DND-41 (cell line): ENCODE measurements around the gene SLC52A3.

ENCODE experiments used
- CTCF ChIP-seq: IDR thresholded peaks from 2 replicates; pipeline ENCODE4 v1.5.1; 2012; ENCODE audit warnings: borderline replicate concordance, low read length, moderate library complexity, mild to moderate bottlenecking; ENCODE audit not compliant: poor library complexity, severe bottlenecking; ENCODE audit errors: extremely low read depth
- EZH2 ChIP-seq: IDR thresholded peaks from 3 replicates; pipeline ENCODE4 v1.6.1; 2012; ENCODE audit warnings: borderline replicate concordance, low read depth, mild to moderate bottlenecking, moderate library complexity, low read length, inconsistent platforms; ENCODE audit not compliant: severe bottlenecking

GRCh38 chr20:733861-734260 lies 34.4 kb downstream of the SLC52A3 start:
- TF ChIP-seq CTCF (no peak), EZH2 (no peak)
